ENCODE measurements around the gene DRC1. TPM values are rescaled to one million over a fixed set of nuclear protein-coding genes. Genes with fewer than 3 reads are reported as not detected.
"Not testable (repeated sequence)": the region's sequence is repeated elsewhere in the genome, so short reads cannot be mapped to it uniquely, and the experiment has no call there.

DRC1 gene
- total RNA-seq, 1 experiment from 2014 or later, result not detected

DNA sequence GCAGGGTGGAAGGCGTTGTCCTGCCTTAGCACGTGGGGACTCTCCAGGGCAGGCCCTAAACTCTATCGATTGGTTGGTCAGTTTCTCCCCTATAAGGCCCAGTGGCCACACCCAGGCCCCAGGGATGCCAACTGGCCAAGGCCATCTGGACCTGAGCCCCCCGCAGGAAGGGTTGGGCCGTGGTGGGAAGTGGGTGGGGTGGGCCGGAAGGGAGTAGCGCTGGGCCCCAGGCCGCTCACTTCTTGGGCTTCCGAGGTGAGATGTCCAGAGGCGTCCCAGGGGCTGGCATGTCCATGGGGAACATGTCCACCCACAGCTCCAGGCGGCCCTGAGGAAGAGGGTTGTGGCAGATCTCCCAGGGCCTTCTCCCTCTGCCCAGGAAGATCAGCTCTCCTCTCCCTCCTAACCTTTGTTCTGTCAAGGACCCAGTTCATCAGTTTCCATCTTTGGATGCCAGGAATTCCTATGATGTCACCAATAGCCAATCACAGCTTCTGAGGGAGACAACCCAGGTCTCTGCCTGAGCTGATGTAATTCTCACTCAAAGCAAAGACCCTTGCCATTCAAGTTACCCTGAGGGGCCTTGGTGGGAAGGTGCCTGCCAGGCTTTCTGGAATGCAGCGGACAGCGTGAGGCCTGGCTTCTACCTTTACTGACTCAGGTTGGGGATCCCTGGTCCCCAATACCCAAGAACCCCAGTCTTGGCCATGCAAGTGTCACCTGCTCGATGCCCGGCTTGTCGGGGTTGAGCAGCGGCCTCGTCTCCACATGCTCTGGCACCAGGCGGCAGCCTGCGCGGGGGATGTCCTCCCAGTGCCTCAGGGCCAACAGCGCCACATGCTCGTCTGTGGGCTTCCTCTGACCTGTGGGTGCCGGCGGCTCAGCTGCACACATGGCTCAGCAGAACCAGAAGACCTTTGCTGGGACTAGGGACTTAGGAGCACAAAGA lies 61.8 kb downstream of the DRC1 start:
- DNase-seq (ENCODE audit: low spot score), result no peak

- DNase-seq (ENCODE audit: low spot score), result no peak
These were observed 62.9 kb downstream of the DRC1 start for GRCh38 chr2:26464390-26465265.

DNA sequence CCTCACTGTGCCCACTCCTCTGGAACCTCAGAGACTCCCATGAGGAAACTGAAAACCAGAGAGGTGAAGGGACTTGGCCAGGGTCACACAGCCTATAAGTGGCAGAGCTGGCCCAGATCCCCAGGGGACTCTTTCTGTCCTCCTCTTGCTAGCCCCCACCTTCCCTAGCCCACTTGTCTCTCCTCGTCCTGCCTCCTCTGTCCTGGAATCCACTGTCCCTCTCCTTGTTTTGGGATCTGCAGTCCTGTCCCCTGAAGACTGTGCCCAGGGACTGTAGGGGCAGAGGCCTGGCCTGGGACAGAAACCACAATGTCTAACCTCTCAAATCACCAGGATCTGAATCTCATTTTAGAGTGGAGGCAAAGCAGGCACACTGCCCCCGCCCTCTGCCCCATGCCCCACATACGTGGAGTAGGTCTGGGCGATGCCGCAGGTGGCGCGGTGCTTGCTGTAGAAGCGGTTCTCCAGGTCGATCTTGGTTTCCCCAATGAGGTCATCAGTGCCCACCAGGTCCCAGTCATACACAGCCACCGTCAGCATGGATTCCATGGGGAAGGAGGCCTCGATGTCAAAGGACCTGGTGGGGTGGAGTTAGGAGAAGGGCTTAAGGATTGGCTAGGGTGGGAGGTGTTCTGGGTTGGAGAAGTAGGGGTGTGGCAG lies 63.7 kb downstream of the DRC1 start:
- DNase-seq (ENCODE audit: low spot score), result no peak

DNA sequence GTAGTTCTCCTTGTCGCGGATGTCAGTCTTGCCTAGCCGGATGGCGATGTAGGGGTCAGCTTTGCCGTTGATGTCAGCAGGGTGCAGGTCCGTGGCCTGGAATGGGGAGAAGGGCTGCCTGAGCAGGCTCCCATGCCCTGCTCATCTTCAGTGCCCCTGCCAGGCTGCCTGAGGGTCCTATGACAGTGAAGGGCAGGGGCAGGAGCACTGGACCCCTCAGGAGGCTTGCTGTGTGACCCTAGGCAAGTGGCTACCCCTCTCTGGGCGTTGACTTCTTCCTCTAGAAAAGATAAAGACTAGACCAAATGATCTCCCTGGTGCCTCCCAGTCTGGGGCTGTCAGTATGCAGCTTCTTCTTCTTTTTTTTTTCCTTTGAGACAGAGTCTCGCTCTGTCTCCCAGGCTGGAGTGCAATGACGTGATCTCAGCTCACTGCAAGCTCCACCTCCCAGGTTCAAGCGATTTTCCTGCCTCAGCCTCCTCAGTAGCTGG lies 64.3 kb downstream of the DRC1 start:
- DNase-seq (ENCODE audit: low spot score), result no peak

GRCh38 chr2:26466662-26467310 lies 65.1 kb downstream of the DRC1 start:
- DNase-seq (ENCODE audit: low spot score), result no peak

GRCh38 chr2:26468544-26468943 lies 66.8 kb downstream of the DRC1 start:
- not testable (repeated sequence) for DNase-seq (ENCODE audit: low spot score)

GRCh38 chr2:26469092-26469710 lies 67.5 kb downstream of the DRC1 start:
- peak; percentile 94 for DNase-seq (ENCODE audit: low spot score)

GRCh38 chr2:26469955-26470354 lies 68.2 kb downstream of the DRC1 start:
- DNase-seq (ENCODE audit: low spot score), result no peak

DNA sequence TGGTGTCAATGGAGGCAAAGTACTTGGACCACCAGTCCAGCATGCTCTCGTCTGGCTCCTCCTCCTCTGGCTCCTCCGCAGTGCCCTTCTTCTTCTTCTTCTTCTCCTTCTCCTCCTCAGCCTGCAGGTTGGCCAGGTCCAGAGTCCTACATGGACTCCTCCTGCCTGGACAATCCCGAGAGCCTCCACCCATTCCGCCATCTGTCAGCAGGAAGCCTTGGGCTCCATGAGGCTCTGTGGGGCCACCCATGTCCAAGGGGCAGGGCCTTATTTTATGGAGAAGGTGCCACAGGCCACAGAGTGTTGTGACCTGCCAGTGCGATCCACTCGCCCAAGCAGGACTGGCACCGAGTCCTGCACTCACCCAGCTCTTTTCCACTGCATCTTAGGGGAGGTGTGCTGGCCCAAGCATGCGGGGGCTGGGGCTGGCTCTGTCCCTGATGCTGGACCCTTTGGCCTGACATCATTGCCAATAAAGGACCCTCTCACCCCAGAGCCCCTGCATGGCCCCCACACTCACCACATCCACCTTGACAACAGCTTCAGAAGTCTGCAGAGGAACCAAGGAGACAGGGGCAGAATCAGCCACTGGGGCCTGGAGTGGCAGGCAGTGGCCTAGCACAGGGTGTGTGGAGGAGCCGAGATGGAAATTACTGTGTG lies 69.0 kb downstream of the DRC1 start:
- DNase-seq (ENCODE audit: low spot score), result no peak

GRCh38 chr2:26471289-26471688 lies 69.6 kb downstream of the DRC1 start:
- no peak for DNase-seq (ENCODE audit: low spot score)

GRCh38 chr2:26471766-26472706 lies 70.3 kb downstream of the DRC1 start:
- no peak for DNase-seq (ENCODE audit: low spot score)

DNA sequence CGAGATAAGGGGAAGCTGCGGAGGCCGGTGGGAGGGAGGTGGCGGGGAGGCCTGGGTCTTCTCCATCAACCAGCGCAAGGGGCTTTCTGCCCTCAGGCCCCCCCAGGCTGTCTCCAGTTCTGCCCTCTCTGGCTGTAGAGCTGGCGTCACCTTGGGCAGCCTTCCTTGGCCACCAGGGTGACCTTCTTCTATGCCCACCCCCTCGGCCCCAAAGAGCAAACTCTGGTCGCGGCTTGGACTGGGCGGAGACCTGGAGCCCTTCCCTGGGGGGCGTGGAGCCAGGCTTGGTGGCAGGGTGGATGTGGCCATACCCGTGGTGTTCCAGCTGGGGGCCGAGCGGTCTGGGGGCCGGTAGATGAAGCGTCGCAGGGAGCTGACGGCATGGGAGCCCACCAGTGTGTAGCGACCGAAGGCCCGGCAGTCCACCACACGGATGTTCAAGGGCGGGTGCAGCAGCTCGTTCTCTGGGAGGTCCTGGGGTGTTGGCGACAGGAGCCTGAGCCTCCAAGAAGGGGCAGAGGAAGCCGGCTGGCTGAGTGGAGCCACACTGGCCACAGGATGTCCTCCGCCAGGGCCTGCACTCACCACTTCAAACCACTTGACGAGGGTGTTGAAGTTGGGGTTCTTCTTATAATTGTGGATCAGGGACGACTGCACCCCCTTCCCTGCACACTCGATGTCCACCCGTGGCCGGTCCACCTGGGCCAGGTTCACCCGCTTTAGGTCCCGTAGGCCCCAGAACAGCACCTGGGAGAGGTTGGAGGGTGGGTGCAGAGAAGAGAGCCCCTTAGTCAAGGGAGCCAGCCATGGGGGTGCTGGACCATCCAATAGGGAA lies 71.3 kb downstream of the DRC1 start:
- DNase-seq (ENCODE audit: low spot score), result no peak

DNA sequence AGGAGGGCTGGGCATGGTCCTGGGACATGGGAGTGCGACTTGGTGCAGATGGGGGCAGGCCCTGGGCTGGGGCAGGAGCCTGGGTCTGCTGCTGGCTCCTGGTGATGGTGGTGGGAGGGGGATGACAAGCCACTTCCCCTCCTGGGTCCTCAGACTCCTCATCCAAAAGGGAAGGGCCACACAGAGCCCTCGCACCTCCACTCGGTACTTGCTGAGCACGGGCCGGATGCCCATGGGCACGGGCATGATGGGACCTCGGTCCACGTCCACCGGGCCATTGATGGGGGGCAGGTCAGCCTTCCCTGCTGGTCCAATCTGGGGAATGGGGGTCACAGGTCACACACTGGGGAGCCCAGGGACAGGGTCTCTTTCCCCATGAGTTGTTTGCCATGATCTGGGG lies 72.1 kb downstream of the DRC1 start:
- no peak for DNase-seq (ENCODE audit: low spot score)

DNA sequence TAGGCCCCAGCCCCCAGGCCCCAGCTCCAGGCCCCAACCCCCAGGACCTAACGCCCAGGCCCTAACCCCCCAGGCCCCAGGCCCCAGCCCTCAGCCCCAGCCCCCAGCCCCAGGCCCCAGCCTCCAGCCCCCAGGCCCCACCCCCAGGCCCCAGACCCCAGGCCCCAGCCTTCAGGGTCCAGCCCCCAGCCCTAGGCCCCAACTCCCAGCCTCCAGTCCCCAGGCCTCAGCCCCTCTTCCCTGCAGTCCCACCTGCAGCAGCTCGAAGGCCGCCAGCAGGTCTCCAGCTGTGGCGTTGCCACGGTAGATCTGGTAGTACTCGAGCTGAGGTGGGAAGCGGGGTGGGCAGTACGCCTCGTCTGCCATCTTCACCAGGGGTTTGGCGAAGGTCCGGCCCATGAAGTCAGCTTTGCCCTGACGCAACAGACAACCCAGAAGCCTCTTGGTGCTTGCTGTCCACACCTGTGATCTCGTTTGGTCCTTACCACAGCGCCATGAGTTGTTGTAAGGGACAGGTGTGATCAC lies 72.6 kb downstream of the DRC1 start:
- no peak for DNase-seq (ENCODE audit: low spot score)

GRCh38 chr2:26475037-26475436 lies 73.3 kb downstream of the DRC1 start:
- DNase-seq (ENCODE audit: low spot score), result no peak

DNA sequence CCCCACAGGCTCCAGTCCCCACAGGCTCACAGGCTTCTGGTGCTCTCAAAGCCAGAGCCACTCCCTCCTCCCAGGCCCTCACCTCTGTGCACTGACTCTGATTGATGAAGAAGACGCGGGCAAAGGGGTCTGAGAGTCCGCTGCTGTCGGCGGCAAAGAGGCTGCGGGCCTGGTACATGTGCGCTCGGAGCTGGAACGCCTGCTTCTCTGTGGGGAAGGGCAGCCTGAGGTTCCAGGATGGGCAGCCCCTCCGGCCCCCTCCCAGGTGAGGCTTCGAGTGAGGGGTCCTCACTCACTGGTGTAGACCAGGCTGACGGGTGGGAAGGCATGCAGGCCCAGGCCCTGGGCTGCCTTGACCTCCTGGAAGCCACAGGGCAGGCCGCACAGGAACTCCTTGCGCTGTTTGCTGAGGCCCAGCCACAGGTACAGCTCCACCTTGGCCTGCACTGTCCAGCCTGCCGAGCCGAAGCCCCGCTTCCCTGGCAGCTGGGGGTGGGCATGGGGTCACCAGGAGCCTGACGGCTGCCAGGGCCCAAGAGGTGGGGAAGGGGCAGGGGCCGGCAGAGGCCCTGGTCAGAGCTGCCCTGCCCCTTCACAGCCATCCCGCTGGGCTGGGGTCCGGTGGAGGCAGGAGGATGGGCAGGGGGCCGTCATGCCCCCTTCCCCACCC lies 74.2 kb downstream of the DRC1 start:
- DNase-seq (ENCODE audit: low spot score), result no peak
